Measurements from ENCODE around the gene COX7C.

COX7C gene

GRCh38 chr5:86665984-86666760 lies 48.4 kb downstream of the COX7C start:
- no peak overlapping the region for H3K27ac ChIP-seq
- TF ChIP-seq ZFX (IDR thresholded peaks at IDR 0.05; ENCODE audit: borderline replicate concordance), result no peak
- TF ChIP-seq, protein P1, sequence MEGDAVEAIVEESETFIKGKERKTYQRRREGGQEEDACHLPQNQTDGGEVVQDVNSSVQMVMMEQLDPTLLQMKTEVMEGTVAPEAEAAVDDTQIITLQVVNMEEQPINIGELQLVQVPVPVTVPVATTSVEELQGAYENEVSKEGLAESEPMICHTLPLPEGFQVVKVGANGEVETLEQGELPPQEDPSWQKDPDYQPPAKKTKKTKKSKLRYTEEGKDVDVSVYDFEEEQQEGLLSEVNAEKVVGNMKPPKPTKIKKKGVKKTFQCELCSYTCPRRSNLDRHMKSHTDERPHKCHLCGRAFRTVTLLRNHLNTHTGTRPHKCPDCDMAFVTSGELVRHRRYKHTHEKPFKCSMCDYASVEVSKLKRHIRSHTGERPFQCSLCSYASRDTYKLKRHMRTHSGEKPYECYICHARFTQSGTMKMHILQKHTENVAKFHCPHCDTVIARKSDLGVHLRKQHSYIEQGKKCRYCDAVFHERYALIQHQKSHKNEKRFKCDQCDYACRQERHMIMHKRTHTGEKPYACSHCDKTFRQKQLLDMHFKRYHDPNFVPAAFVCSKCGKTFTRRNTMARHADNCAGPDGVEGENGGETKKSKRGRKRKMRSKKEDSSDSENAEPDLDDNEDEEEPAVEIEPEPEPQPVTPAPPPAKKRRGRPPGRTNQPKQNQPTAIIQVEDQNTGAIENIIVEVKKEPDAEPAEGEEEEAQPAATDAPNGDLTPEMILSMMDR (IDR thresholded peaks at IDR 0.05), result no peak

DNA sequence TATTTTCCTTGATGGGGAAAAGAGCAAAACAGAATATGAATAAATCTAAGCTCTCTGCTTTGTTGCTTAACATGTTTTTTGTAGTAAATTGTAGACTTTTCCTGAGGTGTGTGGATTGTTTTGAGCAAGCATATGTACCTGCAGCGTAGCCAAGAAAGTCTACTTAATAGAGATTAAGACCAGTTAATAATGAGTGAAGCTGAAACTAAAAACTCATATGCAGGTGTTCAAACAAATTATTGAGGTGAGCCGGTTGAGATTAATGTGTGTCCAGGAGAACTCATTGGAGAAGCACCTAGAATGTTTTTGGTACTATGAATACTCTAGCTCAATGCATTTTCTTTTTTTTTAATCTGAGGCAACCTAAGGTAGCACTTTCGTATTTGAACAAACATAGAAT lies 49.2 kb downstream of the COX7C start:
- no peak overlapping the region for H3K27ac ChIP-seq
- no peak for TF ChIP-seq ZFX (IDR thresholded peaks at IDR 0.05; ENCODE audit: borderline replicate concordance)
- TF ChIP-seq, protein P1 (IDR thresholded peaks at IDR 0.05), result no peak
